EH (cell line): ENCODE data around the gene SVOPL.
"Not testable (repeated sequence)": the region's sequence is repeated elsewhere in the genome, so short reads cannot be mapped to it uniquely, and the experiment has no call there.

Experiments used
- DNase-seq: peaks from one replicate; pipeline ENCODE4 v3.0.0-alpha.2; 2015; ENCODE audit warnings: low read depth

Gene SVOPL, protein sequence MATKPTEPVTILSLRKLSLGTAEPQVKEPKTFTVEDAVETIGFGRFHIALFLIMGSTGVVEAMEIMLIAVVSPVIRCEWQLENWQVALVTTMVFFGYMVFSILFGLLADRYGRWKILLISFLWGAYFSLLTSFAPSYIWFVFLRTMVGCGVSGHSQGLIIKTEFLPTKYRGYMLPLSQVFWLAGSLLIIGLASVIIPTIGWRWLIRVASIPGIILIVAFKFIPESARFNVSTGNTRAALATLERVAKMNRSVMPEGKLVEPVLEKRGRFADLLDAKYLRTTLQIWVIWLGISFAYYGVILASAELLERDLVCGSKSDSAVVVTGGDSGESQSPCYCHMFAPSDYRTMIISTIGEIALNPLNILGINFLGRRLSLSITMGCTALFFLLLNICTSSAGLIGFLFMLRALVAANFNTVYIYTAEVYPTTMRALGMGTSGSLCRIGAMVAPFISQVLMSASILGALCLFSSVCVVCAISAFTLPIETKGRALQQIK

DNA sequence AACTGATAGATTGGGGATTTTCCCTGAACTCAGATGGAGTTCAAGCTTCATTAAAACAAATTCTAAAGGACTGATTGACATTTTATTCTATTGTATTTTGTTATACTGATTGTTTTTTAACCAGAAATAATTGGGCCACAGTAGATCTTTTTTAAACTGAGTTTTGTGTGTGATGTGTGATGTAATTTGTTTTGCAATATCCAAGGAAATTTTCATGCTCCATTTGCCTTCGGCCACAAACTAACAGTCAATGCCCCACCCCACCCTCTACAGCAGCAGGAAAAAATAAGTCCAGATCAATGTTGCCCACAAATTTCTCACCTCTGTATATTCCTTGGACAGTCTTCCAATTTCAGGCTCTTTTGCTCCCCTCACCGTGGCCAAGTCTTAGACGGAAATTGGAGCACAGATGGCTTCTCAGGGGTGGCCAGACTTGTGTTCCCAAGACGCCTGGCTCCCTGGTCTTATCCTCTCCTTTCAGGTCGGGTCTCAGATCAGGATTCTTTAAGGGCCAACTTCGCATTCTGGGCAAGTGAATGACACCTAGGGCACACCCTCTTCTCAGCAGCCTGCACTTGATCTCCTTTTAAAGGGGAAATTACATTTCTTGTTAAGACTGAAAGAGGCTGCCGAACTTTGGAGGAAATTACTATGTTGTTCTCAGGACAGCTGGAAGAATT is at the start of gene SVOPL:
Gene SVOPL, minus strand, starts transcription at position 506 of the 680 bp plus-strand sequence. CDS start 22,317 bp downstream, outside the sequence.
- no peak for DNase-seq

DNA sequence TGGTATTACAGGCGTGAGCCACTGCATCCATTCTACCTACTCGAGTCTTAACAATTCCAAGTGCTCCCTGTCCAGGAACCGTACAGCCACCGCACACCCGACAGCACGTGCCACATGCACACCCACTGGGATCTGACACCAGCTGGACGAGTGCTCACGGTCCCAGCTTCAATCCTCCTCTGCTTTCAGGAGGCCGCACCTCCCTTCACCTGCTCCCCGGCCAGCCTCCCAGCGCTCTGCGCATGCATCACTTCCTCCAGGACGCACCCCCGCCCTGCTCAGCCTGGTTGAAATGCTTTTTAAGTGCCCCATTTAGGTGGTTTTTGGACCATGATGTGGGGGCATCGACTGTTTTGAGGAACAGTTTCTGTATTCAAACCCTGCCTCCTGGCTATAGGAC is 49.3 kb upstream of the SVOPL start:
- DNase-seq, result no peak

DNA sequence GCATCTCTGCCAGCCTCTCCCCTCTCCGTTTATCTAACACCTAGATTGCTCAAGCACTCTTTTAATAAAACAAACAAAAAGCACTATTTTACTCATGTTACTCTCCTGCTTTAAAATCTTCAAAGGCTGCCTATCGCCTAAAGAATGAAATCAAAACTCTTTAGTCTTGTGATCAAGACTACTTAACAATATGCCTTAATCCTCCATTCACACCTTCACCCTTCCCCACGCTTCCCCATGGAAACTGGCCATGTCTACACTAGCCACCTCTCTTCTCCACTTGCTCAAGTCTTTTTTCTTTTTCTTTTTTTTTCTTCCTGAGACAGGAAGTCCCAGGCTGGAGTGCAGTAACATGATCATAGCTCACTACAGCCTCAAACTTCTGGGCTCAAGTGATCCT is 48.8 kb upstream of the SVOPL start:
- no peak for DNase-seq

DNA sequence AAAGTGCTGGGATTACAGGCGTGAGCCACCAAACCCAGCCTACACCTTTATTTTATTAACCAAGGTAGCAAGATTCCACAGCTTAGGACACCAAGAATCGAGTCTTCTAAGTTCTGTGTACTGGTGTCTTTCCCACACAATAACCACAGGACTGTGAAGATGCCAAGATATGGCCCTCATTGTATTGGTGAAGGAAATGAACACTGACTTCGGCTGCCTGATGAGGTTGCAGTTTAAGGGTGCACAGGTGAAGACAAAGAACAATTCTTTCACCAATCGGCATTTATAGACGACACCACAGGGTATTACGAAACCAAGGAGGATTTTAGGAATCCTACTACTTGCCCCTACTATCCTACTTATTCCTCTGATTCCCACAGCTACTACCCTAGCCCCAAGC is 47.5 kb upstream of the SVOPL start:
- no peak for DNase-seq

DNA sequence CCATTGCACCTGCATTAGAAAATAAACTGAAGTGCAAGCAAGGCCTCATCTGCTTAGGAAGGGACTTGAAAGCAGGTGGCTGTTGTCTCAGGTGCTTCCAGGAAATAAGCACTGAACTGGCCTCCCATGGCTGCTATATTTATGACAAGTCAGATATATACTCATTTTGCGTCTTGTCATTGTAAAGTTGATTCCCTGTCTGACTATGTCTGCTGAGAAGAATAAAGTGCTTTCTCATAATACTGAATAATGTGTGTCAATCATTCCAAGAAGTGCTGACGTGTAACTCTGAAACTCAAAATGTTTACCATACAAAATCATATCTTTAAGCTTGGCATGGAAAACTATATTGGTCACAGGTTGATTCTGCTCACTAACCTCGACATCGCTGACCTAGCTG is 44.9 kb upstream of the SVOPL start:
- DNase-seq, result no peak

DNA sequence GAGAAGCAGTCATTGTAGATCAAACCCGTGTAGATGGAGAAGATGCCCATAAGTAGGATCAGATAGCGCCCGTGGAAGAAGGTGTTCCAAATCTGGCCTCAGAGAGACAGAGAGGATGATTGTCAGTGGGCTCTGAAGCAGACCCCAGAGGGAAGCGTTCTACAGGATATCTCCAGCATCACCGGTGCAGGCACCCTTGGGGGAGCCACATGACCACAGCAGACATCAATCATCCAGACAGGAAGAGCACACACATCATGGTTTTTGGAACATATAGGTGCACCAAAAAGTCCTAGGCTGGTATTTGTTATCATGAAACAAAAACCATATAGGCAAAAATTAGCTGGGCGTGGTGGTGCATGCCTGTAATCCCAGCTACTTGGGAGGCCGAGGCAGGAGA is 44.0 kb upstream of the SVOPL start:
- no peak for DNase-seq

DNA sequence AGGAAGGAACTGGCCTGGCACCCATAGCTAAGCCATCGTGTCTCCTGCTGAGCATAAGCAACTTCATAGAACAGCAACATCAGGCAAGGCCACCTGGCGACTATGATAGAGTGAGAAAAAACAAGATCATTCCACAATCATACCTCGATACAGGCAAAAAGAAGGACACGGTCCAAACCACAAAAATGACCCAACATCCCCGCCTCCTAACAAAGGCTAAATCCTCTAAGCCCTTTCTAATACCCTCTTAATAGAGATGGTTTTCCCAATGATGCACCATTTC is 40.2 kb upstream of the SVOPL start:
- DNase-seq, result no peak

DNA sequence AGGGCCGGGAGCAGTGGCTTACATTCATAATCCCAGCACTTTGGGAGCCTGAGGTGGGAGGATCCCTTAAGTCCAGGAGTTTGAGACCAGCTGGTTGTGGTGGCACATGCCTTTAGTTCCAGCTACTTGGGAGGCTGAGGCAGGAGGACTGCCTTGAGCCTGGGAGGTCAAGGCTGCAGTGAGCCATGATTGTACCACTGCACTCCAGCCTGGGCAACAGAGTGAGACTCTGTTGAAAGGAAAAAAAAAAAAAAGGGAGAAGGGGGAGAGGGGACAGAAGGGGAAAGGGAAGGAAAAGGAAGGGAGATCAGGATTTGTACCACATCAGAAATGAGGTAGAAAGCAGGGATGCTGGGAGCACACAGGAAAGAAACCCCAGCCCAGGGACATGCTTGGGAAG is 38.7 kb upstream of the SVOPL start:
- no peak for DNase-seq

DNA sequence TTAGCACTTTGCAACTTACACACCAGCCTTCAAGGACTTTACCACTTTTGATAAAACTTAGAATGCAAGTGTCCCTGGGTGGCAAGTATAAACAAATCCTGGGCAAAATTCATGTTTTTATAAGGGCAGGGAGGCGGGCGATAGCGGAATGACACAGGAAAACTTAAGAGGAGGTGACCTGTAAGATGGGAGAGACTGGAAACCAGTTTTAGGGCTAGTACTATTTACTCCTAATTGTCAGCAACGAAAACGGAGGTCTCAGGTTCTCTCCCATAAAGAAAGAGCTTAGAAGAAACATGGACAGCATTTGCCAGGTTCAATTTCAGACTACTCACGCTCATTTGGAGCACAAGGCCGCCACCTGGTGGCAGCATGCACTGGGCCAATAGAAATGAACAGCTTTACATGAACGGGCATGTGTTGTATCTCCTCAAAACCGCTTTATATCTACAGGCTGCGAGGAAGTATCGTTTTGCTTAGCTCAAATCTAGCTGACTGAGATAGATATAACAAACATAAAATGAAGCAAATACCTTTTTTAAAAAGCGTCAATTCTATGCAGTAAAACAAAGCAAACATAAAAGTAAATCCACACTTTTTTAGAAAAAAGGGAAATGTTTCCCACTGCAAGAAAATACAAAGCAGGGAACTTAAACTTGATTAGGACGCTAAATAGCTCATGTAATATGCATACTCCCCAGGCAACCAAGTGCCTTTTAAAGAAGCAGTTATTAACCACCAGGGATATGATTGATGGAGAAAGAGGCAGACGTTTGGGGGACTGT is 37.6 kb upstream of the SVOPL start:
- DNase-seq, result peak; percentile 78

DNA sequence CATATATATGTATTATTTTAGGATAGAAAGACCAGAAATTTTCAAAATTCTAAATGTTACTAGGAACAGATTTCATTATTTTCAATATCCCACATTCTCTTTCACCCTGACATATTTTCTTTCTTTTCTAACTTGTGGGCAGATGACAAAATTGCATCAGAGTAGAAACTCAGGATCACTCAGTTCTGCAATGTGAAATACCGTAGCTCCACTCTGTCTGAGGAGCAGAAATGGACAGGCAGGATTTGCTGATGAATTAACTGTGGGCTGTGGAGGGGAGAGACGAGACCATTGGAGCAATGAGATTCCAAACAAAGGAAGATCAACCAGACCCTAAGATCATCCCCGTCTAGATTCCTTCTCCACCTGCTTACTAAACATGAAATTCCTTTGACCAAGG is 37.0 kb upstream of the SVOPL start:
- no peak for DNase-seq

DNA sequence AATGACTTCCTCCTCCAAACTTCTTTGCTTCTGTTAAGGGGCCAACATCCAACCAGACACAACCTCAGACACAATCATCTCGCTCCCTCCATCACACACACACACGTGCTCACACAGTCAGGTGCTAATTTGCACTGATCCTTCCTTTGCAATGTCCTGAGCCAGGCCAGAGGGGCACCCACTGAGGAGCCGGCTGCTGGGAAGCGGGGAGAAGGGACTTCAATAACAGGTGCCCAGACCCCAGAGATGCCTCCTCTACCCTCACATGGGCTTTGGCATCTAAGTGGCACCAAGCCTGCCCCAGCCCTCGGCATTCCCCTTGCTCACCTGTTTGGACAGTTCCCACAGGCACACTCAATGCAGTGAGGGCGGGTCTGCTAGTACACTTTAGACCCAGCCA is 34.2 kb upstream of the SVOPL start:
- no peak for DNase-seq

DNA sequence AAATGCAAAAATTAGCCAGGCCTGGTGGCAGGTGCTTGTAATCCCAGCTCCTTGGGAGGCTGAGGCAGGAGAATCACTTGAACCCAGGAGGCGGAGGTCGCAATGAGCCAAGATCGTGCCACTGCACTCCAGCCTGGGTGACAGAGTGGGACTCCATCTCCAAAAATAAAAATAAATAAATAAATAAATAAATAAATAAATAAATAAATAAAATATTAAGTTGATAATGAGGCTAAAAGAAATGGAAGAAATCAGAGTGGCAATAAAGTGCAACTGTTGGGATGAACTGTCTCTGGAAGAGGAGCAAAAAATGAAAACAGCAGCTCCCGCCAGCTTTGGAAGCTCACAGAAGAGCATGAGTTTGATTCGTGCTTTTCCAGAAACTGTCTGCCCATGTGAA is 30.6 kb upstream of the SVOPL start:
- not testable (repeated sequence) for DNase-seq

DNA sequence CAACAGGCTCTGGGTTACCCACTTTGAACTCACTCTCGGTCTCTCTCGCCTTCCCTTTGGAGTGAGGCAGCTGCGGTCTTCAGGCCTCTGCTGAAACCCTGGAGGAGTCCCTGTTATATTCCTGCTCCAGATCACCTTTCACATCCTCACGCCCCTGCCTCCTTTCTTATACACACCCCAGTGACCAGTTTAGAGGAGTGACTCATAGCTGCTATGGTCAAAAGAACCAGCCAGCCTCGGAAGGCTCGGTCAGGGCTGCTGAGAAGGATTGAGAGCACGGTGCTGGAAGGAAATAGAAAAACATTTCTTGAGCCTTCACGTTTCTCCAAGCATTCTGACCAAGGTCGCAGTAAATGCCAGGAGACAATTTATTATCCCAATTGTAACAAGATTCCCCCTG is 28.3 kb upstream of the SVOPL start:
- no peak for DNase-seq

DNA sequence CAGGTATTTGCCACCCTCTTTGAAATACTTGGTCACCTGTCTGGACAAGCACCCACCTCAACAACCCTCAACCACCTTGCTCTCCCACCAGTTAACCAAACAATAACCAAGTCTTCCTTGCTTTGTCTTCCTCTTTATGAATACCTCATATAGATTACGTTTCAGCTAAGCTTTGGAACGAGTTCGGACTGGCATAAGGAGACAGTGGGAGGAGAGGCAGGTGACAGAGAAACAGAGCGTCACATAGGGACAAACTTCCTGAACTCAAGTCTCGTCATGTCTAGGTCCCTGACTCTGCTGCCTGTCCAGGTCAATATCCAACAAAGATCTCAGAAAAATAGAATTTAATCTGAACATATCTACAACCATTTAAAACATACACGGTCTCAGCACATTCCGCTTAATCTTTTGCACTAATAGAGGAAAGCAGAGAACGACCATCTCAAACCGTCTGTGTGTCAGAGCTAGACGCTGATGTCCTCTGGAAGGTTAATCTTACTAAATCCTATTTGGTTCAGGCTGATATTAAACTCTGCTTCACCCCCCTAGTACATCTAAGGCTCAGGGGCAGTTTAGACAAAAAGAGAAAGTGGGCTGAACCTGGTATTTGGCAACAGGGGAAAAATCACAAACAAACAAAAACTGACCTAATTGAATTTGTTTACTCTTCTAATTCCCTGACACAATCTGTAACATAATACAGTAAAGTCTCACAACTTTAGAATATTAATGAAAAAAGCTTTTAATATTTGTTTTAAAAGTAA is 26.4 kb upstream of the SVOPL start:
- DNase-seq, result no peak

DNA sequence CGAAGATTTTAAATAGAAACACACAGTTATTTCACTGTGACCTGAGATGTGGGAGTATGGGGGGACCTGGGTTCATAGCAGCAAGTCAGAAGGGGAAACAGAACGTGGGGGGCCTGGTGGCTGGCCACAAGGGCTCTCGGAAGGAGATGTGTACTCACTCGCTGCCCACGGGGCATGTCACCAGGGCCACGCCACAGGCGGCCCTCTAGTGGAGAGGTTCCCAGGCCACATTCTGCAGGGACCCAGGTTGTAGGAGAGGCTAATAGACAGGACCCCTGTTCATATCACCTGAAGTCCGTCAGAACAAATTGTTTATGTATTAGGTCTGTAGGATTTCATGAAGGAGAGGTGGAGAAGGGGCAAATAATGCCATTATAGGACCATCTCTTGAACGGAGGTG is 25.1 kb upstream of the SVOPL start:
- DNase-seq, result no peak

DNA sequence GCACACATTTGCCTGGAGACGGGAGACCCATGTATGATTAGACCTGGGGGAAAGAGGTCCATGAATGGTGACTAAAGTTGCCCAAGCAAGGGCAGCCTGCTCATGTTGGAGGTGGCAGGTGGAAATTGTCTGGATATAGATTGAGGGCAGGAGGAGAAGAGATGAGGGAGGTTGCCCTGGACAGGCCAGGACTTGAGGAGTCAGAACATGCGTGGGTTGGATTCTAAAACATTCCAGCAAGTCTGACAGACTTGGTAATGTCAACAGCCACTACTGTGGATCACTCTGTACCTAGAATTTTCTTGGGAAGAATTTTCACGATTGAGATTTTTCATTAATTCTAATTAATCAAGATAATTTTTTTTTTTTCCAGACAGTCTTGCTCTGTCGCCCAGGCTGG is 19.1 kb upstream of the SVOPL start:
- DNase-seq, result no peak

DNA sequence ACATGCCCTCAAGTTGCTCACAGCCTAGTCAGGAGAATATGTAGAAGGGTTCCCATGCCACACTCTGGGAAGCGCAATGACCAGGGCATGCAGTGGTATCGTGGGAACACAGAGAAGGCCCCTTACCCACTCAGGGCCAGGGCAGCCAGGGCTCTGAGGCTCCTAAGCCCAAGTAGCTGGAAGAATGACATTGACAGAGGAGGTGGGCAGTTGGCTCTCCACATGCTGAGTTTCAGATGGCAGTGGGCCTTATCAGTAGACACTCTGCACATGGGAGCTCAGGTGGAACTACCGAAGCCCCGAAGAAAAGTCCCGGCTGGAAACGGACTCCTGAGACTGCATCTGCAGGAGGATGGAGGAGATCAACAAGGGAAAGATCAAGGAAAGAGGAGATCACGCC is 15.7 kb upstream of the SVOPL start:
- no peak for DNase-seq

DNA sequence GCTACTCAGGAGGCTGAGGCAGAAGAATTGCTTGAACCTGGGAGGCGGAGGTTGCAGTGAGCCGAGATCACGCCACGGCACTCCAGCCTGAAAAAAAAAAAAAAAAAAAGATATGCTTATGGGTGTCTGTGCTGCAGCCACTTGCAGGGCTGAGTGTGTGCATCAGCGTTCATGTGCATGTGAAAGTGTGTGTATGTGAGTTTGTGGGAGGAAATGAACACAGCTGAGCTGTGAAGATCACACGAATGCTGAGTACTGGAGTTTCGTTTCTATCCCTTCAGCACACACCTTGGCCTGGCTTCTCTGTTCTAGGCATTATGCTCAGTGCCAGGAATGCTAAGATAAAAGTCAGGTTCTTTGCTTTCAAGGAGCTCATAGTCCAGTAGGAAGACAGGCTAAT is 12.0 kb upstream of the SVOPL start:
- no peak for DNase-seq

DNA sequence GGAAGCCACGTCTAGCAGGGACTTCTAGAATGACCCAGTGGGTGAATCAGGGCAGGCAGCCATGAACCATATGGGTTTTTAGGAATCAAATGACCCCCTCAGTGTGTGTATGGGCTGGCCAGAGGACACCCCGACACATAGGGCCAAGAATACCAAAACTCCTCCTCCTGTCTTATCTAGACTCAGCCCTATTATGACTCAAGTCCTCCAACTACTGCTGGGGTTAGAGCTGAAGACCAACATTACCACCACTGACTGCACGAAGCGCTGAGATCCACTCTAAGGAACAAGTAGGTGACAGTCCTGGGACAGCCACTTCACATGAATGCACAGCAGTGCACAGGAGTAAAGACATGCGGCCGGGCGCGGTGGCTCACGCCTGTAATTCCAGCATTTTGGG is 11.5 kb upstream of the SVOPL start:
- no peak for DNase-seq

DNA sequence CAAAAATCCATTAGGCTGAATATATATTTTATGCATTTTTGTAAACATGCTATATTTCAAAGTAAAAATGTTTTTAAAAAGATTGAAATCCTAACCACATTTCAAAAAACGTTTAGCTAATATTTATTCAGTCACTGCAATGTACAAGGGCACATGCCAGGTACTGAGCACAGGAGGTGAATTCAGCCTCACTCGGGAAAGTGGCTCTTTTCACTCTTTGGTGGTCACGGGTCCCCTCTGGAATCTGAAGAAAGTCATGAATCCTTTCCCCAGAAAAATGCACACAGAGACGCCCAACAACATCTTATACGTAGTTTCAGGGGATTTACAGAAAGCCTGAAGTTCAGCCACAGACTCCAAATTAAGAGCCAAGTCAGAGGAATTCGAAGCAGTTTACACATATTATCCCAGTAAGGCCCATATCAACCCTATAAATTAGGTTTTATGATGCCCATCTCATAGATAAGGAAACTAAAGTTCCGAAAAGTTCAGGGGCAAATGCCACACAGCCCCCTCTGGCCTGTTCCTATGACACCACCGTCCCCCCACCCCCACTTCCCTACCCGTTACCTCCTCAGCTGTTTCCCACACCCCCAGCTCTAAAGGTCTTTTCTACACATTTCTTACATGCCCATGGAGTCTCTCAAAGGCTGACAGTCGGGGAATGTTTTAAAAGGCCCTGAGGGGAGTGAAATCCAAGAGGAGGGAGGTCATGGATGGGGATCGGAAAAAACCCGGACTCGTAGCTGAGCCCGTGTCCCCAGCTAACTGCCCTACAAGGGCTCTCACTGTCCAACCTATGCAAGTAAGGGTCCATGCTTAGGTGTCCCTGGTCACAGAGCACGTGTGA is 9.6 kb upstream of the SVOPL start:
- DNase-seq, result no peak

DNA sequence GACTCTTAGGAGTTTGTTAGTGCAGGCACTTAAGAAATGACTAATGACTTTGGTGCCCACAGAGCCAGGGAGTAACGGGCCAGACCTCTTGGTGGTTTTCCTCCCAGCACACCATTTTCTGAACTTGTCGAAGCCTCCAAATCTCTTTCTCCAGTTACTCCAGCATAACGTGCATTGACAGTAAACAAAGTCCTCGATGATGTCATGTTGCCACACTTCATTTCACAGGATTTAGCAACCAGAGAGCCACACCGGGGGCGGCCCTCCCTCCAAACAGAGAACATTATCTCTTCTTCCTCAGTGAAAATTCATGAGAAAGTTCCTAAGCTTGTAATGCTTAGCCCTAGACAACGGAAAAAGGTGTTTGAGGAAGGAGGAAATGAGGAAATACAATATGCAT is 4.0 kb upstream of the SVOPL start:
- DNase-seq, result no peak
